GM23248 (cell line): ENCODE data around the gene EHBP1.

Source experiments
- EZH2 ChIP-seq: fragments of 200-600 bp; sonication (generic); IDR thresholded peaks from 2 replicates; pipeline ENCODE4 v1.6.1; 2018; ENCODE audit warnings: antibody characterized with exemption, mild to moderate bottlenecking; ENCODE audit not compliant: insufficient read depth, poor library complexity, severe bottlenecking
- EZH2phosphoT487 ChIP-seq: fragments of 200-600 bp; sonication (generic); IDR thresholded peaks from 2 replicates; pipeline ENCODE4 v1.6.1; 2018; ENCODE audit warnings: antibody characterized with exemption, moderate library complexity, mild to moderate bottlenecking, low read depth; ENCODE audit not compliant: insufficient read depth

GRCh38 chr2:62783679-62784078, 78.2 kb downstream of the EHBP1 start:
- no peak for TF ChIP-seq EZH2
- no peak for TF ChIP-seq EZH2phosphoT487
